Measurements from ENCODE around the gene R3HDM4.

The R3HDM4 gene

DNA sequence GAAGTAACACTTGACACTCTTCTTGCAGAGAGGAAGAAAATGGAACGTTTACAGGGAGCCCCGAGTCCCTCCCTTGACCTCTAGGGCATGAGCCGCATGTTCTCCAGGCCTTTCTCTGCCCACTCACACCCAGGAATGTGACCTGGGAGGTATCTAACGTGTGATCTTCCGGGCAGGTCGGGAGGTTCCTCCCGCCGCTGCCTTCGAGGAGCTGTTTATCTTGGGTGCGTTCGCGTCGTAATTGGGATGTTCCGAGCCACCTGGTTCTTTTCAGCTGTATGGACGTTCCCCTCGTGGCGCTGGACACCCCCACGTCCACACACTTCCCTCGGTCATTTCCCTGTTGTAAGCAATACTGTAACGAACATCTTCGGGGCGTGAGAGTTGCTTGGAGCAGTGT is 26.4 kb upstream of the R3HDM4 start:
- no peaks in the 10 kb centered on the region for H3K27me3 Mint-ChIP-seq
- H3K27ac Mint-ChIP-seq: no peak overlapping the region
- H3K36me3 Mint-ChIP-seq: no peaks in the 10 kb centered on the region

DNA sequence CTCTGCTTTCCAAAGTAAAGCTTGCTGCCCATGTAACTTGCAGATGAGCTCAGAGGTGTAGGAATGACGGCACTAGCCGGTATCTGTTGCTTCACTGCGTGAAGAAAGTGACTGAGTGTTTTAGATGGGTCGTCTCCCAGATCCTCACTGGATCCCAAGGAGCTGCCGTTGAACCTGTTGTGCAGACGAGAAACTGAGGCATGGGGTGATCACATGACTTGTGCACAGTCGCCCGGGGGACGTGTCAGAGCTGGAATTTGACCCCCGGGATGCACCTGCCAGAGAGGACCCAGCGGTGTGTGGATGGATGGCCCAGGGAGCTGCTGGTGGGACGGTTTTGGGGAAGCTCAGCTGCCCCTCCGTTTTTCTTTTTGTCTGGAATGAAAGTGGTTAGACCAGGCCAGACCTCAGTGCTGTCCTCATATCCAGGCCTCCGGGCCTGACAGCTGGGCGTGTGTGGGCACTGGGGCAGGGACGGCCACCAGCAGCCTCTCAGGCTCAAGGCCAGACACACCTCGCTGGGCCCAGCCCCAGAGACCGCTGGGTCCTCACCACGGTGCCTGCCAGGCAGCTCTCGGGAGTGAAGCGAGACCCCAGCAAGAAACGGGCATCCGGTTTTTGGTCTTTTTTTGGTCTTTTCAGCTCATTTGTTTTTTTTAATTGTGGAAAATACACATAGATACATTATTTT is 25.4 kb upstream of the R3HDM4 start:
- H3K4me1 Mint-ChIP-seq: peaks cover 31% of the 10 kb centered on the region
- H3K27ac Mint-ChIP-seq: peak overlapping the region; percentile 2
- H3K4me3 Mint-ChIP-seq: peak overlapping the region; percentile 30
- no peaks in the 10 kb centered on the region for H3K9me3 Mint-ChIP-seq
- no peaks in the 10 kb centered on the region for H3K27me3 Mint-ChIP-seq
- H3K36me3 Mint-ChIP-seq: no peaks in the 10 kb centered on the region

More for the DNA sequence above, 26.4 kb upstream of the R3HDM4 start:
- Mint-ChIP-seq H3K9me3 (no peaks in the 10 kb centered on the region), H3K4me3 (peak overlapping the region; percentile 26), H3K4me1 (peaks cover 31% of the 10 kb centered on the region)

DNA sequence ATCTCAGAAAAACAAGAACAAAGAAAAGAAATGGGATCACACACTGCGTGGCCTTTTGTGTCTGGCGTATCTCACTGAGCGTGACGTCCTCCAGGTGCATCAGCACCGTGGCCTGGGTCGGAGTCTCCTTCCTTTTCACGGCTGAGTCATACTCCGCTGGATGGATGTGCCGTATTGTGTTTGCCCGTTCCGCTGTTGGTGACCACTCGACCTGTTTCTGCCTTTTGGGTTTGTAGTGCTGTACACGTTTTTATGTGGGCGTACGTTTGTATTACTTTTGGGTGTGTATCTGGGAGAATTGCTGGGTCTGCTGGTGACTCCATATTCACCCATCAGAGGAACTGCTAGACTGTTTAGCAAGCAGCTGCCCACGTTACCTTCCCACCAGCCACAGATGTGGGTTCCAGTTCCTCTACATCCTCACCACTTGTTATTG is 24.3 kb upstream of the R3HDM4 start:
- Mint-ChIP-seq H3K27me3 (no peaks in the 10 kb centered on the region), H3K4me3 (no peak overlapping the region), H3K9me3 (no peaks in the 10 kb centered on the region), H3K36me3 (no peaks in the 10 kb centered on the region), H3K27ac (peak overlapping the region; percentile 7), H3K4me1 (peaks cover 36% of the 10 kb centered on the region)

DNA sequence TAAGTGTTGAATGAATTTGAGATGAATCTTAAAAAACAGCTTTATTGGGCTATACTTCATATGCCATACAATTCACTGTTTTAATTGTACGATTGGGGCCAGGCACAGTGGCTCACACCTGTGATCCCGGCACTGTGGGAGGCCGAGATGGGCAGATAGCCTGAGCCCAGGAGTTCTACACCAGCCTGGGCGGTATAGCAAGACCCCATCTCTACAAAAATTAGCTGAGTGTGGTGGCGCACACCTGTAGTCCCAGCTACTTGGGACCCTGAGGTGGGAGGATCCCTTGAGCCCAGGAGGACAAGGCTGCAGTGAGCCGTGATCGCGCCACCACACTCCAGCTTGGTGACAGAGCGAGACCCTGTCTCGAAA is 23.1 kb upstream of the R3HDM4 start:
- H3K36me3 Mint-ChIP-seq: no peaks in the 10 kb centered on the region
- H3K27me3 Mint-ChIP-seq: no peaks in the 10 kb centered on the region
- H3K9me3 Mint-ChIP-seq: no peaks in the 10 kb centered on the region
- no peak overlapping the region for H3K4me3 Mint-ChIP-seq
- peaks cover 34% of the 10 kb centered on the region for H3K4me1 Mint-ChIP-seq
- no peak overlapping the region for H3K27ac Mint-ChIP-seq

DNA sequence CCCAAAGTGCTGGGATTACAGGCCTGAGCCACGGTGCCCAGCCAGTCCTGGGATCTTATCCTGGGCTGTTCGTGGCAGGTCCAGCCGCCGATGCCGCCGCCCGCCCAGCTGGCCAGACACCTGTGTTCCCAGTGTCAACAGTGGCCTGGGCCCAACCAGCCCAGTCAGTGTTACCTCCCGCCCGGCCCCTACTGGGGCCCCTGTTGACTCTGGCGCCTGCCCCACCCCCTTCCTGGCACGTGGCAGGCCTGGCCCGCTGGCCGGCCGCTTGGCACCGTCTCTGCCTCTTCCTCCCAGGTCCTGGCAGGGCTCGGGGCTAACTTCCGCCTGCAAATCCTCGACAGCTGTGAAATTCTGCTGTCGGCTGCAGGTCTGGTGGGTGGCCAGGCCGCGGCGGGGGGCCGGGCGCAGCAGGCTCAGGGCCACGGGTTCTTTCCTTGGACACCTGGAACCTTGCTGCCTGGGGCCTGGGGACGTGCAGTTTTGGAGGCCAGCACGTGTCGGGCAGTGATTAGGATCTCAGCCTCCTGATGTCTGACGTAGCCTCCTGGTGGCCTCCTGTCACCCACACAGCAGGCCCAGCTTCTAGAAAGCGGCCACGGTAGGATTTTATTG is 22.0 kb upstream of the R3HDM4 start:
- Mint-ChIP-seq H3K27me3 (no peaks in the 10 kb centered on the region), H3K4me3 (no peak overlapping the region), H3K27ac (no peak overlapping the region), H3K4me1 (peaks cover 27% of the 10 kb centered on the region), H3K9me3 (no peaks in the 10 kb centered on the region), H3K36me3 (no peaks in the 10 kb centered on the region)

DNA sequence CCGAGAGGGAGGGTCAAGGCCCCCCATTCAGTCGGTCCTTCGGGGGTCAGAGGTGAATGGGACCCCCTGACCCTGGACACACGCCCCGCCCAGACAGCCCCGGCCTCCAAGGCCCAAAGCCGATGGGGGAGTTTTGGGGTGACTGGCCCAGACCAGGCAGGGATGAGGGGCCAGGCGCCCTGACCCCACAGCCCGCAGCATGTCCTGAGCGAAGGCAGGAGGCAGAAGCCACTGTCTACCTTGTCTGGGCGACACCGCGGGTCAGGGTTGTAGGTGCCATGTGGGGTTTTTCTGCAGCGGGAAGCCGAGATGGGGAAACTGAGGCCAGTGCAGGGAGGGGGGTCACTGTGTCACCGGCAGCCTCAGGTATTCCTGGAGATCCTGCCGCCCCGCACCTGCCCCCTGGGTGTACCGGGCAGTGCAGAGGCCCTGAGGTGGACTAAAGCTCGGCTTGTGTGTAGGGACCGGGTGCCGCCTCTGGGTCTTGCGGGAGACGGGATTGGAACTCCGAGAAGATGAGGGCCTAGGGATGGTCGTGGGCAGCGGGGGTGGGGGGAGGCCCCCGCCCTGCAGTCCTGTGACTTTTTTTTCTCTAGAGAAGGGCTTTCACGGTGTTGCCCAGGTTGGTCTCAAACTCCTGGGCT is 21.3 kb upstream of the R3HDM4 start:
- no peaks in the 10 kb centered on the region for H3K9me3 Mint-ChIP-seq
- H3K36me3 Mint-ChIP-seq: no peaks in the 10 kb centered on the region
- H3K4me1 Mint-ChIP-seq: peaks cover 21% of the 10 kb centered on the region
- no peak overlapping the region for H3K27ac Mint-ChIP-seq
- H3K4me3 Mint-ChIP-seq: no peak overlapping the region
- H3K27me3 Mint-ChIP-seq: no peaks in the 10 kb centered on the region

DNA sequence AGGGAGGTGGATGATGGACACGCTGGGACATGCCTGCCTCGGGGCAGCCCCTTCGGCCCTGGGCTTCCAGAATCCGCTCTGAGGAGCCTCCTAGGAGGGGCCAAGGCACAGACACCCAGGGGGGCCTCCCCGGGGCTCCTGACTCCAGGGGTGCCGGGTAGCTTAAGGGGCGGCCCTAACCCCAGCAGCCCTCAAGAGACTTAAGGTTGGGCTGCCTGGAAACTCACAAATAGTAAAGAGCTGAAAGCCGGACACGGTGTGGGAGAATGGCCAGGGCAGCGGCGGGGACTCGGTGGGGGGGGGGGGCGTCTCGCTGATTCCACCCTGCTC is 20.5 kb upstream of the R3HDM4 start:
- H3K4me1 Mint-ChIP-seq: peaks cover 19% of the 10 kb centered on the region
- no peak overlapping the region for H3K27ac Mint-ChIP-seq
- no peaks in the 10 kb centered on the region for H3K9me3 Mint-ChIP-seq
- H3K36me3 Mint-ChIP-seq: no peaks in the 10 kb centered on the region
- no peak overlapping the region for H3K4me3 Mint-ChIP-seq
- no peaks in the 10 kb centered on the region for H3K27me3 Mint-ChIP-seq

DNA sequence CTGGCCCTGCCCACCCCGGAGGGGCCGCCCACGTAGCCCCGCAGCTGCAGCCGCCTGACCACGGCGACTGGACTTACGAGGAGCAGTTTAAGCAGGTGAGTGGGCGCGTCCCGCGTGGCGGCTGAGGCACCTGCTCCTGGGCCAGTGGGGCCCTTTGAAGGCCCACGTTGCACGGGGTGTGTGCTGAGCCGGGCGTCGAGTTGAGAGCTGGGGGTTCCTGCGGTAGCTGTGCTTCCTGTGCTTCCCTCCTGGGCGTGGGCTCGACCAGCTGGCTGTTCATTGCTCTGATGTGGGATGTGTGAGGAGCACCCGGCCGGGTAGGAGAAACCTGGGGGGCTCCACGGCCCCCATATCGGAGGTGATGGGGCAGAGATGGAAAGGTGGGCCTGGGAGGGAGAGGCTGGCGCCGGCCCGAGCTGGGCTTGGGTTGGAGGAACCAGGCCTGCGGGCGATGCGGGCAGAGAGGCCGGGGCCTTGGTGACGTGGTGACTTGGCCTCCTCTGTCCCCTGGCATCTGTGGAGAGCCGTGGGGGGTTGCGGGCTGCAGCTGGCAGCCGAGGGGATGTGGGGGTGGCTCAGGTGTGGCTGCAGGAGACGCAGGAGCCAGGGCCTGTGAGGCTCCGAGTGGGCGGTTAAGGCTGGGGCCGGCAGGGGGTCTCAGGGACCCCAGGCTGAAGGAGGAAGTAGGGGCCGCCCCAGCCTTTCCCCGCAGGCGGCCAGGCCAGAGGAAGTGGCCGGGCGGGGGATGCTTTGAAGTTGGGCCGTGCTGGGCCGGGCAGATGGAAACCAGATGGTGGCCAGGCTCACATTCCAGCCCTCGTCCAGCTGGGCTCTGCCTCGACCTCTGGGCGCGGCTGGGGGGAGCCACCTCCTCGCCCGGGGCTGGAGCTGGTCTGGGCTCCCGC is 19.9 kb upstream of the R3HDM4 start:
- Mint-ChIP-seq H3K27ac (no peak overlapping the region), H3K27me3 (no peaks in the 10 kb centered on the region), H3K36me3 (no peaks in the 10 kb centered on the region), H3K4me1 (peaks cover 15% of the 10 kb centered on the region), H3K9me3 (no peaks in the 10 kb centered on the region), H3K4me3 (peak overlapping the region; percentile 75)

DNA sequence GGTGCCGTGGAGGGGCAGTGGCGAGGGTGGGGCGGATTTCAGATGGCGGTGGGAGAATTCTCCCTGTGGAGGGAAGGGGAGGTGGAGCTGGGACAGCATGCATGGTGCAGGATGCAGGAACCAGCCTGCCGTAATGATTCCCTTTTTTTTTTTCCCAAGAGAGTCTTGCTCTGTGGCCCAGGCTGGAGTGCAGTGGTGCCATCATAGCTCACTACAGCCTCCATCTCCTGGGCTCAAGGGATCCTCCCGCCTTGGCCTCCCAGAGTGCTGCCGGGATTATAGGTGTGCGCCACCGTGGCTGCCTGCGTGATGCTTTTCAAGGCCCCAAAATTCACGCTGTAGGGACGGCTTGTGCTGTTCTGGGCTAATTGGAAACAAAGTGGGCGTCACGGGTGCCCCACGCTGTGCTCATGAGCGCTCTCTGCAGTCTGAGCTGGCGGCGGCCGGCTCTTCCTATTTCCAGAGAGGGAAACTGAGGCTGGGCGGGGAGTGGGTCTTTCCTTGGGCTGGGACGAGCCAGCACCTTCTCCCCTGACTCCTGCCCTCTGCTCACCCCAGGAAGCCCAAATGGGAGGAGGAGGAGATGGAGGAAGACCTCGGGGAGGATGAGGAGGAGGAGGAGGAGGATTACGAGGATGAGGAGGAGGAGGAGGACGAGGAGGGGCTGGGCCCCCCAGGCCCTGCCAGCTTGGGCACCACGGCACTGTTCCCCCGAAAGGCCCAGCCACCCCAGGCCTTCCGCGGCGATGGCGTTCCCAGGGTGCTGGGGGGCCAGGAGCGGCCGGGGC is 19.0 kb upstream of the R3HDM4 start:
- Mint-ChIP-seq H3K27me3 (no peaks in the 10 kb centered on the region), H3K4me1 (peaks cover 10% of the 10 kb centered on the region), H3K4me3 (no peak overlapping the region), H3K27ac (no peak overlapping the region), H3K36me3 (no peaks in the 10 kb centered on the region), H3K9me3 (no peaks in the 10 kb centered on the region)

DNA sequence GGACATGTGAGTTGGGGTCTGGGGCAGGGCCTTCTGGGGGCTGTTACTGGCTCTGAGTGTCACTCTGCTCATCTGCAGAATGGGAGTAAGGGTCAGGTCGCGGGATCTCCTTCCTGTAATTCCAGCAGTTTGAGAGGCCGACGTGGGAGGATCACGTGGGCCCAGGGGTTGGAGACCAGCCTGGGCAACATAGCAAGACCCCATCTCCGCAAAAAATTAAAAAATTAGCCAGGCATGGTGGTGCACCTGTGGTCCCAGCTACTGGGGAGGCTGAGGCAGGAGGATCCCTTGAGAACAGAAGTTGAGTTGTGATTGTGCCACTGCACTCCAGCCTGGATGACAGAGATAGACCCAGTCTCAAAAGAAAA is 16.9 kb upstream of the R3HDM4 start:
- H3K4me3 Mint-ChIP-seq: no peak overlapping the region
- H3K4me1 Mint-ChIP-seq: peaks cover 9% of the 10 kb centered on the region
- H3K9me3 Mint-ChIP-seq: no peaks in the 10 kb centered on the region

DNA sequence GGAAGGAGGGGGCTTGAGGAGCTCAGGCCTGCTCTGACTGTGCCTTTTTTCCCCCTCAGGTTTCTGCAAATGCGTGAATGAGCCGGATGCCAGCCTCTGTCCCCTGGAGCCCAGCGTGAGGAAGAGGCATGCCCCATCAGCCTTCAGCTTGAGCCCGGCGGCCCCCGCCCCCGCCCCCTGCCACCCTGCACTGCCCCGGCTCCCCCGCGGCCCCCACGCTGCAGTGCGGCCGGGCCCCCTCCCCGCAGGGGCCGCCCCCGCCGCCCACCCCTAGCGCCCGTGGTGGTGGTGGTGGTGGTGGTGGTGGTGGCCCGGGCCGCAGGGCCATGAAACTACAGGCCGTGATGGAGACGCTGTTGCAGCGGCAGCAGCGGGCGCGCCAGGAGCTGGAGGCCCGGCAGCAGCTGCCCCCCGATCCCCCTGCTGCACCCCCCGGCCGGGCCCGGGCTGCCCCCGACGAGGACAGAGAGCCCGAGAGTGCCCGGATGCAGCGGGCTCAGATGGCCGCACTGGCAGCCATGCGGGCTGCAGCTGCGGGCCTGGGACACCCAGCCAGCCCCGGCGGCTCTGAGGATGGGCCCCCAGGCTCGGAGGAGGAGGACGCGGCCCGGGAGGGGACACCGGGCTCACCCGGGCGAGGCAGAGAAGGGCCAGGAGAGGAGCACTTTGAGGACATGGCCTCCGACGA is 16.3 kb upstream of the R3HDM4 start:
- no peaks in the 10 kb centered on the region for H3K9me3 Mint-ChIP-seq
- no peaks in the 10 kb centered on the region for H3K27me3 Mint-ChIP-seq
- no peak overlapping the region for H3K27ac Mint-ChIP-seq
- no peak overlapping the region for H3K4me3 Mint-ChIP-seq
- peaks cover 9% of the 10 kb centered on the region for H3K4me1 Mint-ChIP-seq
- no peaks in the 10 kb centered on the region for H3K36me3 Mint-ChIP-seq

More for the DNA sequence above, 16.9 kb upstream of the R3HDM4 start:
- no peak overlapping the region for H3K27ac Mint-ChIP-seq
- H3K27me3 Mint-ChIP-seq: no peaks in the 10 kb centered on the region
- no peaks in the 10 kb centered on the region for H3K36me3 Mint-ChIP-seq

DNA sequence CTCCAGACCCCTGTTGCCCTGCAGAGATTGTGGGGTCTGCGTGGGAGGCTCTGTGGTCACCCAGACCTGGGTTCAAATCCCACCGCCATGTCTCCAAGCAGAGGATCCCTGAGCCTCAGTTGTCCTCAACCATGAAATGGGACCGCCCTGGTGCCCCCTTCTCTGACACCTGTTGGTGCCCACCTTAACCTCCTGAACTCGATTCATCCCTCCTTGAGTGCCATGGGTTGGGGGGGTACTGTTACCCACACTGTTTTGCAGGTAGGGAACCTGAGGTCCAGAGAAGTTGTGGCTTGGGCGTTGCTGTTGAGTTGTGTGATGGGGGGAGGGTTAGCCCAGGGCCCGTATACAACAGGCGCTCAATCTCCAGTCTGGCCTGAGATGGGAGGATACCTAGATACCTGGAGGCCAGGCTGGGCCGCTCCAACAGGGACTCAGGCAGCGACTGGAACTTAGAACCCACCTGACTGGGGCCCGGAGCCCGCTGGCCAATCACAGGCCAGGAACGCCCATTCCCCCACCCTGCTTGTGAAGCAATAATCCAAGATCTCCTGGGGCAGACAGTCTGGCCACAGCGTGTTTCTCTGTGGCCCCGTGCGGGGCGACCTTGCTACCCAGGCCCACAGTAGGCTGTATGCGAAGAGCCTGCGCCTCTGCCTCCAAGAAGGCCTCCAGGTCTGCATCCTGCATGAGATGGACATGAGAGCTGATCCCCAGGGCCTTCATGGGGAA is 15.6 kb upstream of the R3HDM4 start:
- no peaks in the 10 kb centered on the region for H3K36me3 Mint-ChIP-seq
- H3K4me1 Mint-ChIP-seq: peaks cover 9% of the 10 kb centered on the region
- H3K4me3 Mint-ChIP-seq: no peak overlapping the region
- H3K9me3 Mint-ChIP-seq: no peaks in the 10 kb centered on the region
- no peak overlapping the region for H3K27ac Mint-ChIP-seq
- H3K27me3 Mint-ChIP-seq: no peaks in the 10 kb centered on the region

DNA sequence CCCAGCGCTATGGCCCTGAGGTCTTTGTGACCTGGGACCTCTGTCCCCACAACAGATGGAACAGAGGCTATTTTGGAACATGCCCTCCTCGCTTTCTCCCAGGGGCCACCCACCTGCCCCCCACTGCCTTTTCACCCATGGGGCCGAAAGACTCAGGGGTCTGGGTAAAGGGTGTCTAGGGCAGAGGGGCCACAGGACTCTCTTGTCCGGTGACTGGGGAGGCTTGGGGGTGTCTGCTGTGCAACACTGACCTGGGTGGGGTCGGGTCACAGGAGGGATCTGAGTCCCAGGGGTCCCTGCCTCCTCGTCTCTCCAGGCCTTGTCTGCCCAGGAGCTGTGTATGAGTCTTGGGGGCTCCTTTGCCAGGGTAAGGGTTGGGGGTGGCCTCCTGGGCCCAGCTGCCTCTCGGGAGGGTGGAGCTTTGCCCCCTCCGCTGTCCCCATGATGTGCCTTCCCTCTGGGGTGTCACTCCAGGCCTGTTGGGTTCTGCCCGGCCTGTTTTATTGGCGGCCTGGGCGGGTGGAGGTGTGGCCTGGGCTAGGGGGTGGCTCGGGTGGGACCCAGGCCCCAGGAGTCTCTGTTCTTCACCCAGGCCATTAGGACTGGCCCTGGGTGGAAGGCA is 14.9 kb upstream of the R3HDM4 start:
- no peaks in the 10 kb centered on the region for H3K9me3 Mint-ChIP-seq
- H3K27me3 Mint-ChIP-seq: no peaks in the 10 kb centered on the region
- H3K36me3 Mint-ChIP-seq: no peaks in the 10 kb centered on the region
- peaks cover 7% of the 10 kb centered on the region for H3K4me1 Mint-ChIP-seq
- no peak overlapping the region for H3K4me3 Mint-ChIP-seq
- no peak overlapping the region for H3K27ac Mint-ChIP-seq

DNA sequence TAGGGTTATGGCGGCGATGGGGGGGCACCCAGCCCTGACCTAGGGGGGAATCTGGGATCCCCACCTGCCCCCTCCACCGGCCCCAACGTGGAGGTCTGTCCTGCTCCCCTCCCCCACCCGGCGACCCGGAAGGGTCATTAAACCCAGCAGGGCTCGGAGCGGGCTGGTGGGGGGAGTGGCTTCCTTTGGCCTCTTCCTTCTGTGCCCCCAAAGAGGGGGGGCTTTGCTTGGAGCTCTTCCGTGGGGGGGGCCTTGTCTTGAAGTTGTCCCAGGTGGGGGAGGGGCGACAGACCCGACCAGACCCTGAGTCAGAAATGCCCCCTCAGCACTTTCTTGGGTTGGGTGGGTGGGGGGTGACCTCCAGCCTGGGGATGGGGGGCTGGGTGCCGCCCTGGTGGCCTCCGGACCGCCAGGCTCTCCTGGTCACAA is 14.3 kb upstream of the R3HDM4 start:
- Mint-ChIP-seq H3K27ac (no peak overlapping the region), H3K4me1 (peaks cover 3% of the 10 kb centered on the region), H3K9me3 (no peaks in the 10 kb centered on the region), H3K27me3 (no peaks in the 10 kb centered on the region), H3K36me3 (no peaks in the 10 kb centered on the region), H3K4me3 (no peak overlapping the region)
